HepG2 (cell line): ENCODE measurements around the gene HS2ST1. TPM values are rescaled to one million over a fixed set of nuclear protein-coding genes. Genes with fewer than 3 reads are reported as not detected.

ENCODE experiments used
- ATAC-seq: fragments of 200-7000 bp; cut with Tn5 transposase; 3 replicates; pipeline ENCODE4 v1.9.1; 2020; ENCODE audit warnings: mild to moderate bottlenecking, moderate library complexity
- BruUV-seq: library from RNA; stranded (reverse); fragments of 400-500 nt; replicated peaks from 2 replicates; lab custom pipeline; 2021; lab: Mats Ljungman, UMichigan
- CTCF ChIA-PET: fragments of 300-600 bp; formaldehyde crosslinking; extraction: SDS; loops from one replicate; lab custom pipeline; 2021; ENCODE audit warnings: low total read pairs, inconsistent platforms, low intra/inter-chr PET ratio; lab: Yijun Ruan, JAX
- POLR2A ChIA-PET: fragments of 350-600 bp; sonication (Branson Sonifier 250); formaldehyde crosslinking; loops from one replicate; lab custom pipeline; 2020; ENCODE audit warnings: antibody characterized with exemption, inconsistent platforms; lab: Yijun Ruan, JAX
- DNase-seq: peaks from one replicate; pipeline ENCODE4 v3.0.0-alpha.2; 2015; ENCODE audit warnings: low spot score
- FAIRE-seq: peaks from 3 replicates; lab custom pipeline; 2011; peaks lifted over from hg19 to GRCh38; lab: Jason Lieb, UNC
- H2AFZ ChIP-seq: one replicate; pipeline ENCODE4 v1.6.1; 2011; ENCODE audit warnings: low read length, inconsistent platforms
- H3K27ac ChIP-seq: fragments of 300-600 bp; 3 replicates; pipeline ENCODE4 v1.8.0; 2011; ENCODE audit warnings: mixed run types, mild to moderate bottlenecking, mixed read lengths, low read length, inconsistent platforms; ENCODE audit not compliant: insufficient read depth; ENCODE audit errors: extremely low read length
- H3K27me3 ChIP-seq, 2 experiments: fragments of 200-600 bp in 1 of 2; 2 replicates in 1 of 2; 3 replicates in 1 of 2; pipeline versions ENCODE4 v1.6.0 to v1.8.0; 2011; ENCODE audit warnings: low read length in 2 of 2, mild to moderate bottlenecking in 2 of 2, moderate library complexity in 2 of 2, inconsistent platforms in 1 of 2; ENCODE audit not compliant: insufficient read depth in 2 of 2, control insufficient read depth in 1 of 2
- H3K36me3 ChIP-seq, 2 experiments: fragments of 200-600 bp in 1 of 2; replicated peaks in 1 of 2; 2 replicates in 1 of 2; 3 replicates in 1 of 2; pipeline versions ENCODE4 v1.5.1 to v1.8.0; 2011; ENCODE audit warnings: low read length in 2 of 2, inconsistent platforms in 1 of 2; ENCODE audit not compliant: insufficient read depth in 2 of 2, control insufficient read depth in 1 of 2
- H3K4me1 ChIP-seq: 2 replicates; pipeline ENCODE4 v1.5.1; 2012; ENCODE audit warnings: low read length, inconsistent platforms; ENCODE audit not compliant: insufficient read depth
- H3K4me2 ChIP-seq: 2 replicates; pipeline ENCODE4 v1.6.0; 2011; ENCODE audit warnings: low read depth, low read length, inconsistent platforms
- H3K4me3 ChIP-seq, 3 experiments: fragments of 200-600 bp in 1 of 3; sonication (generic), shearing (Covaris generic) in 1 of 3; replicated peaks in 1 of 3; 2 replicates each; pipeline ENCODE4 v1.5.1; 2011 to 2016; ENCODE audit warnings: low read length in 3 of 3, inconsistent platforms in 2 of 3, low read depth in 2 of 3, mild to moderate bottlenecking in 2 of 3, control low read depth in 1 of 3, mixed read lengths in 1 of 3; ENCODE audit not compliant: insufficient read depth in 1 of 3
- H3K79me2 ChIP-seq: one replicate; pipeline ENCODE4 v1.6.1; 2011; ENCODE audit warnings: low read length, inconsistent platforms; ENCODE audit not compliant: insufficient read depth
- H3K9ac ChIP-seq: 2 replicates; pipeline ENCODE4 v1.6.0; 2011; ENCODE audit warnings: mild to moderate bottlenecking, low read depth, low read length, inconsistent platforms; ENCODE audit not compliant: insufficient read depth
- H3K9me3 ChIP-seq: 2 replicates; pipeline ENCODE4 v1.5.1; 2012; ENCODE audit warnings: mild to moderate bottlenecking, low read length
- H4K20me1 ChIP-seq: 2 replicates; pipeline ENCODE4 v1.6.0; 2011; ENCODE audit warnings: inconsistent platforms, mild to moderate bottlenecking, low read length, moderate library complexity; ENCODE audit not compliant: insufficient read depth
- CEBPG ChIP-seq: IDR thresholded peaks from 2 replicates; pipeline ENCODE4 v1.6.1; 2016
- CENPX ChIP-seq: sonication (generic); formaldehyde crosslinking; IDR thresholded peaks from 2 replicates; pipeline ENCODE4 v1.9.0; 2021; ENCODE audit warnings: mild to moderate bottlenecking, missing genetic modification reagents, moderate library complexity
- KLF12 ChIP-seq: sonication (generic); formaldehyde crosslinking; IDR thresholded peaks from 2 replicates; pipeline ENCODE4 v1.4.0; 2020; ENCODE audit warnings: missing genetic modification reagents, borderline replicate concordance
- MLLT10 ChIP-seq: sonication (generic); formaldehyde crosslinking; IDR thresholded peaks from 2 replicates; pipeline ENCODE4 v1.4.0; 2020; ENCODE audit warnings: missing genetic modification reagents
- SUZ12 ChIP-seq: fragments of 150-350 bp; IDR thresholded peaks from 2 replicates; pipeline ENCODE4 v1.6.1; 2014; ENCODE audit warnings: low read depth, low read length
- ZNF407 ChIP-seq: sonication (generic); formaldehyde crosslinking; IDR thresholded peaks from one replicate; pipeline ENCODE4 v1.5.1; 2020; ENCODE audit warnings: mild to moderate bottlenecking, missing genetic modification reagents; ENCODE audit errors: not compliant biosample characterization
- ZNF556 ChIP-seq: sonication (generic); formaldehyde crosslinking; IDR thresholded peaks from 2 replicates; pipeline ENCODE4 v1.4.0; 2020; ENCODE audit warnings: mild to moderate bottlenecking, missing genetic modification reagents, borderline replicate concordance
- in situ Hi-C: cut with HindIII; loops from 2 replicates; pipeline ENCODE4 v1.10.0; 2017; ENCODE audit warnings: low pct_unique_long_range_greater_than_20kb; ENCODE audit not compliant: extremely low pct_ligation_motif_present
- intact Hi-C: fragments of 100-400 bp; cut with micrococcal nuclease; formaldehyde crosslinking; loops from one replicate; pipeline ENCODE4 v1.10.0; 2022; ENCODE audit not compliant: unreplicated experiment
- polyA plus RNA-seq, 8 experiments: library from polyadenylated mRNA; depleted of rRNA in 3 of 8; stranded (reverse) in 7 of 8; unstranded in 1 of 8; fragments of >200 nt; fragmentation: Illumina TruSeq in 4 of 8; extraction: Trizol in 4 of 8; gene quantifications; 2 replicates each; pipeline versions ENCODE4 v1.2.1 to v1.2.3, GENCODE V29; 2011 to 2016; ENCODE audit warnings: low read depth in 4 of 8, missing spikeins in 1 of 8, mixed read lengths in 1 of 8; ENCODE audit not compliant: insufficient read depth in 1 of 8
- total RNA-seq, 5 experiments: library from RNA; depleted of rRNA; stranded (reverse); fragments of >200 nt; fragmentation: Illumina TruSeq; extraction: Trizol; gene quantifications; 2 replicates each; pipeline ENCODE4 v1.2.3, GENCODE V29; 2016; ENCODE audit warnings: low read depth in 1 of 5
- TF ChIP-seq, protein P1 (sequence below): sonication (generic); formaldehyde crosslinking; IDR thresholded peaks from 2 replicates; pipeline ENCODE4 v1.8.1; 2023; ENCODE audit warnings: missing genetic modification reagents, inconsistent platforms, borderline replicate concordance
- TF ChIP-seq, protein P2 (sequence below): sonication (generic); formaldehyde crosslinking; IDR thresholded peaks from 2 replicates; pipeline ENCODE4 v1.8.1; 2023; ENCODE audit warnings: mild to moderate bottlenecking, missing genetic modification reagents, borderline replicate concordance
- TF ChIP-seq, protein P3 (sequence below): IDR thresholded peaks from 2 replicates; pipeline ENCODE4 v1.6.1; 2016; ENCODE audit warnings: missing compliant biosample characterization, missing genetic modification reagents, borderline replicate concordance

HS2ST1 gene
- total and polyA plus RNA-seq, 2 of the 13 experiments (the other 11 are each of a cell fraction or from before 2014, with no cell fraction given), result 22.1 to 58.7 TPM

GRCh38 chr1:86956221-86956620 lies 41.8 kb downstream of the HS2ST1 start:
- H3K36me3 ChIP-seq, result no peaks in the 10 kb centered on the region
- H4K20me1 ChIP-seq, result no peaks in the 10 kb centered on the region
- ChIA-PET POLR2A (interaction anchor here (1.6 kb wide), 1 partner anchor 42 kb away, joined by 6 read pairs; the partner anchor contains the start of genes HS2ST1 and SELENOF), CTCF (no interaction called here)
- intact Hi-C loops (no loop called here), in situ Hi-C loops (loop anchor here (10.0 kb wide), 1 partner anchor 121 kb away; no protein-coding TSS in a partner anchor)
- TF ChIP-seq, protein P1, sequence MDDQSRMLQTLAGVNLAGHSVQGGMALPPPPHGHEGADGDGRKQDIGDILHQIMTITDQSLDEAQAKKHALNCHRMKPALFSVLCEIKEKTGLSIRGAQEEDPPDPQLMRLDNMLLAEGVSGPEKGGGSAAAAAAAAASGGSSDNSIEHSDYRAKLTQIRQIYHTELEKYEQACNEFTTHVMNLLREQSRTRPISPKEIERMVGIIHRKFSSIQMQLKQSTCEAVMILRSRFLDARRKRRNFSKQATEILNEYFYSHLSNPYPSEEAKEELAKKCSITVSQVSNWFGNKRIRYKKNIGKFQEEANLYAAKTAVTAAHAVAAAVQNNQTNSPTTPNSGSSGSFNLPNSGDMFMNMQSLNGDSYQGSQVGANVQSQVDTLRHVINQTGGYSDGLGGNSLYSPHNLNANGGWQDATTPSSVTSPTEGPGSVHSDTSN, result no peak
- TF ChIP-seq SUZ12 (no peak), KLF12 (CRISPR knock-in tag) (no peak), ZNF407 (CRISPR knock-in tag) (no peak), MLLT10 (CRISPR knock-in tag) (no peak), ZNF556 (no peak), CENPX (CRISPR knock-in tag) (no peak), CEBPG (CRISPR knock-in tag) (no peak)
- TF ChIP-seq, protein P2, sequence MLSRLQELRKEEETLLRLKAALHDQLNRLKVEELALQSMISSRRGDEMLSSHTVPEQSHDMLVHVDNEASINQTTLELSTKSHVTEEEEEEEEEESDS (CRISPR knock-in tag), result no peak
- TF ChIP-seq, protein P3, sequence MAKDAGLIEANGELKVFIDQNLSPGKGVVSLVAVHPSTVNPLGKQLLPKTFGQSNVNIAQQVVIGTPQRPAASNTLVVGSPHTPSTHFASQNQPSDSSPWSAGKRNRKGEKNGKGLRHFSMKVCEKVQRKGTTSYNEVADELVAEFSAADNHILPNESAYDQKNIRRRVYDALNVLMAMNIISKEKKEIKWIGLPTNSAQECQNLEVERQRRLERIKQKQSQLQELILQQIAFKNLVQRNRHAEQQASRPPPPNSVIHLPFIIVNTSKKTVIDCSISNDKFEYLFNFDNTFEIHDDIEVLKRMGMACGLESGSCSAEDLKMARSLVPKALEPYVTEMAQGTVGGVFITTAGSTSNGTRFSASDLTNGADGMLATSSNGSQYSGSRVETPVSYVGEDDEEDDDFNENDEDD (CRISPR knock-in tag), result no peak
- no peak overlapping the region for H3K4me3 ChIP-seq
- no peak for FAIRE-seq
- H3K27ac ChIP-seq, result no peak overlapping the region
- no peak for ATAC-seq
- no peak overlapping the region for H3K9ac ChIP-seq
- no peaks in the 10 kb centered on the region for H3K9me3 ChIP-seq
- H3K79me2 ChIP-seq, result peaks cover 69% of the 10 kb centered on the region
- H3K27me3 ChIP-seq, result no peaks in the 10 kb centered on the region
- no peak overlapping the region for H3K4me2 ChIP-seq
- no peak overlapping the region for H2AFZ ChIP-seq
- no TSS peak for BruUV-seq
- DNase-seq, result no peak
- H3K4me1 ChIP-seq, result no peaks in the 10 kb centered on the region; the same call in 1 of the 2 replicates
